WTC11 (cell line): ENCODE measurements around the gene ATP11B. TPM values are rescaled to one million over a fixed set of nuclear protein-coding genes. Genes with fewer than 3 reads are reported as not detected.
"Not testable (repeated sequence)": the region's sequence is repeated elsewhere in the genome, so short reads cannot be mapped to it uniquely, and the experiment has no call there.

Experiments
- ATAC-seq: fragments of 200-7000 bp; cut with Tn5 transposase; 2 replicates; pipeline ENCODE4 v1.10.0; 2021; ENCODE audit warnings: mild to moderate bottlenecking, moderate library complexity
- CTCF ChIA-PET: fragments of 300-600 bp; sonication (Branson Sonifier 250); formaldehyde crosslinking; loops from one replicate; lab custom pipeline; 2021; ENCODE audit warnings: antibody characterized with exemption; lab: Charles Lee
- POLR2A ChIA-PET: fragments of 350-600 bp; sonication (Branson Sonifier 250); formaldehyde crosslinking; loops from one replicate; lab custom pipeline; 2021; ENCODE audit warnings: antibody characterized with exemption; lab: Charles Lee
- DNase-seq: peaks from one replicate; pipeline ENCODE4 v3.0.0; 2021; ENCODE audit warnings: low spot score
- H3K27ac Mint-ChIP-seq: 2 replicates; pipeline ENCODE4 v1.8.0; 2021; ENCODE audit warnings: mixed read lengths
- H3K27me3 Mint-ChIP-seq: 2 replicates; pipeline ENCODE4 v1.8.0; 2021; ENCODE audit warnings: low read depth, mild to moderate bottlenecking, moderate library complexity, mixed read lengths
- H3K36me3 Mint-ChIP-seq: 2 replicates; pipeline ENCODE4 v1.8.0; 2021; ENCODE audit warnings: mixed read lengths
- H3K4me1 Mint-ChIP-seq: 2 replicates; pipeline ENCODE4 v1.8.0; 2022; ENCODE audit warnings: mixed read lengths
- H3K4me3 Mint-ChIP-seq: 2 replicates; pipeline ENCODE4 v1.8.0; 2021; ENCODE audit warnings: mild to moderate bottlenecking, moderate library complexity, mixed read lengths
- H3K9me3 Mint-ChIP-seq: 2 replicates; pipeline ENCODE4 v1.8.0; 2021; ENCODE audit warnings: mixed read lengths
- AFF4 ChIP-seq: sonication (generic); formaldehyde crosslinking; IDR thresholded peaks from 2 replicates; pipeline ENCODE4 v1.8.1; 2023; ENCODE audit warnings: mild to moderate bottlenecking, missing genetic modification reagents, borderline replicate concordance
- ARID4B ChIP-seq: sonication (generic); formaldehyde crosslinking; IDR thresholded peaks from 2 replicates; pipeline ENCODE4 v1.8.0; 2023; ENCODE audit warnings: missing genetic modification reagents, mild to moderate bottlenecking, borderline replicate concordance
- ATF6 ChIP-seq: sonication (generic); formaldehyde crosslinking; IDR thresholded peaks from 2 replicates; pipeline ENCODE4 v1.8.1; 2023; ENCODE audit warnings: mild to moderate bottlenecking, missing genetic modification reagents
- CDX4 ChIP-seq: fragments of 250-450 bp; sonication (Bioruptor Pico); IDR thresholded peaks from 2 replicates; pipeline ENCODE4 v1.9.0; 2021; ENCODE audit warnings: moderate library complexity, mild to moderate bottlenecking, inconsistent platforms, borderline replicate concordance
- CREM ChIP-seq: sonication (generic); formaldehyde crosslinking; IDR thresholded peaks from 2 replicates; pipeline ENCODE4 v1.8.1; 2022; ENCODE audit warnings: mild to moderate bottlenecking, missing genetic modification reagents, moderate library complexity
- FOXP4 ChIP-seq: sonication (generic); formaldehyde crosslinking; IDR thresholded peaks from 2 replicates; pipeline ENCODE4 v1.8.0; 2022; ENCODE audit warnings: mild to moderate bottlenecking, missing genetic modification reagents
- NFE2L1 ChIP-seq: sonication (generic); formaldehyde crosslinking; IDR thresholded peaks from 2 replicates; pipeline ENCODE4 v1.8.1; 2023; ENCODE audit warnings: missing genetic modification reagents
- SMAD3 ChIP-seq: sonication (generic); formaldehyde crosslinking; IDR thresholded peaks from 2 replicates; pipeline ENCODE4 v1.8.0; 2022; ENCODE audit warnings: missing genetic modification reagents, mild to moderate bottlenecking, borderline replicate concordance
- SP1 ChIP-seq: sonication (generic); formaldehyde crosslinking; conservative IDR thresholded peaks from 2 replicates; pipeline ENCODE4 v1.8.1; 2022; ENCODE audit warnings: missing genetic modification reagents
- ZNF138 ChIP-seq: sonication (generic); formaldehyde crosslinking; conservative IDR thresholded peaks from 2 replicates; pipeline ENCODE4 v1.8.1; 2022; ENCODE audit warnings: mild to moderate bottlenecking, moderate library complexity, missing genetic modification reagents
- ZNF281 ChIP-seq: sonication (generic); formaldehyde crosslinking; IDR thresholded peaks from 2 replicates; pipeline ENCODE4 v1.8.0; 2023; ENCODE audit warnings: mild to moderate bottlenecking, missing genetic modification reagents
- ZNF317 ChIP-seq: sonication (generic); formaldehyde crosslinking; IDR thresholded peaks from 2 replicates; pipeline ENCODE4 v1.8.1; 2023; ENCODE audit warnings: low read depth, mild to moderate bottlenecking, moderate library complexity, missing genetic modification reagents, borderline replicate concordance
- ZNF671 ChIP-seq: fragments of 250-450 bp; sonication (Bioruptor Pico); IDR thresholded peaks from 2 replicates; pipeline ENCODE4 v1.8.0; 2021; ENCODE audit warnings: mild to moderate bottlenecking
- total RNA-seq: library from RNA; stranded (reverse); gene quantifications from 3 replicates; pipeline ENCODE4 v1.2.3, GENCODE V29; 2021

ATP11B gene
- total RNA-seq, 1 experiment from 2014 or later = 25.7 TPM

GRCh38 chr3:182818296-182818978 is 25.1 kb downstream of the ATP11B start:
- ATAC-seq (no peak), DNase-seq (no peak)
- TF ChIP-seq SP1 (no peak), ZNF138 (CRISPR knock-in tag) (no peak)
- CTCF ChIA-PET = interaction anchor here (1.3 kb wide), 1 partner anchor 19 kb away, joined by 3 read pairs; no protein-coding TSS in a partner anchor
- Mint-ChIP-seq H3K36me3 (peaks cover 10% of the 10 kb centered on the region), H3K4me3 (no peak overlapping the region), H3K27ac (no peak overlapping the region), H3K27me3 (no peaks in the 10 kb centered on the region), H3K9me3 (peaks cover 2% of the 10 kb centered on the region; the same call in 1 of the 2 replicates), H3K4me1 (peaks cover 10% of the 10 kb centered on the region)
- POLR2A ChIA-PET = interaction anchor here (0.6 kb wide), 1 partner anchor 165 kb away, joined by 3 read pairs; no protein-coding TSS in a partner anchor

- DNase-seq (no peak), ATAC-seq (no peak)
- TF ChIP-seq AFF4 (CRISPR knock-in tag) (no peak), ZNF317 (no peak), ARID4B (CRISPR knock-in tag) (no peak), ZNF281 (CRISPR knock-in tag) (no peak), CREM (CRISPR knock-in tag) (no peak), ATF6 (no peak), CDX4 (CRISPR knock-in tag) (no peak), FOXP4 (CRISPR knock-in tag) (no peak), NFE2L1 (no peak), SMAD3 (CRISPR knock-in tag) (no peak), ZNF671 (CRISPR knock-in tag) (no peak)
- Mint-ChIP-seq H3K27me3 (no peaks in the 10 kb centered on the region), H3K4me3 (no peak overlapping the region), H3K36me3 (peaks cover 15% of the 10 kb centered on the region), H3K9me3 (peaks cover 5% of the 10 kb centered on the region; the same call in 1 of the 2 replicates), H3K4me1 (peaks cover 4% of the 10 kb centered on the region), H3K27ac (no peak overlapping the region)
- ChIA-PET POLR2A (no interaction called here), CTCF (no interaction called here)
Measured at GRCh38 chr3:182821221-182821981, 28.1 kb downstream of the ATP11B start.

GRCh38 chr3:182822260-182822659 is 29.0 kb downstream of the ATP11B start:
- H3K4me1 Mint-ChIP-seq, H3K4me3 Mint-ChIP-seq, H3K27me3 Mint-ChIP-seq, H3K27ac Mint-ChIP-seq, CTCF ChIA-PET, DNase-seq, H3K9me3 Mint-ChIP-seq, POLR2A ChIA-PET, ATAC-seq: not testable (repeated sequence)
- peaks cover 15% of the 10 kb centered on the region for H3K36me3 Mint-ChIP-seq
